ENCODE measurements around the gene SLC13A1.

DNA sequence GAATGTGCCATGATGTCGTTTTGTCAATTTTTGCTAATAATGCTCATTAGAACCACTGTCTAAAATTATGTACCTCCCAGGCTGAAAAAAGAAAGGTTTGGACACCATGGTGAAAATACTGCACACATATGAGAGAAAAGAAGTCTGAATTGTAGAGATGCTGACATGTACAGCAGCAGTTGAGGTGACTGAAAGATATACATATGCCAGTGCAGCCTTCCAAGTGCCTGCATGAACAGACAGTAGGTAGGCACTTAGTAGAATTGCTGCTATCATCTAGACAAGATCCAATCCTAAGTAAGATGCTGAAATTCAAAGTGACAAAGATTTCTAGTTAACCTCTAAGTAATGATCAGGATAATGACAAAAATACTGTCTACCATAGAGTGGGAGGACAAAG lies 86.9 kb downstream of the SLC13A1 start:
- TF ChIP-seq CTCF (IDR thresholded peaks at IDR 0.05 in 8 of 11, conservative IDR thresholded peaks at IDR 0.05 in 3 of 11) = no peak
- TF ChIP-seq POLR2AphosphoS5 (IDR thresholded peaks at IDR 0.05) = no peak
- no peak for TF ChIP-seq POLR2A (IDR thresholded peaks at IDR 0.05)

All from spleen (tissue), 7 donors.